HepG2 (cell line): ENCODE measurements around the gene TSC22D4. TPM values are rescaled to one million over a fixed set of nuclear protein-coding genes. Genes with fewer than 3 reads are reported as not detected.

Experiments
- AGO1 ChIP-seq: fragments of 200-400 bp; formaldehyde crosslinking; IDR thresholded peaks from 2 replicates; pipeline ENCODE4 v1.6.1; 2017; ENCODE audit warnings: mild to moderate bottlenecking, low read depth, low read length, moderate library complexity; ENCODE audit not compliant: poor library complexity, severe bottlenecking
- BHLHE40 ChIP-seq: IDR thresholded peaks from 2 replicates; pipeline ENCODE4 v1.6.1; 2011; ENCODE audit warnings: low read length, improper control_type of control experiment
- ESRRA ChIP-seq: sonication (generic); formaldehyde crosslinking; IDR thresholded peaks from 2 replicates; pipeline ENCODE4 v1.5.1; 2020; ENCODE audit warnings: mild to moderate bottlenecking, low read depth, missing genetic modification reagents
- KDM2A ChIP-seq: sonication (generic); formaldehyde crosslinking; IDR thresholded peaks from 2 replicates; pipeline ENCODE4 v1.4.0; 2020; ENCODE audit warnings: low read depth, missing genetic modification reagents, borderline replicate concordance
- KDM5B ChIP-seq: sonication (generic); formaldehyde crosslinking; IDR thresholded peaks from 2 replicates; pipeline ENCODE4 v1.4.0; 2020; ENCODE audit warnings: missing genetic modification reagents, mild to moderate bottlenecking, borderline replicate concordance
- LCORL ChIP-seq, 2 experiments: fragments of 450-650 bp in 1 of 2; sonication (generic) in 1 of 2; formaldehyde crosslinking in 1 of 2; IDR thresholded peaks; 2 replicates each; pipeline versions ENCODE4 v1.5.0 to v1.6.1; 2017 to 2020; ENCODE audit warnings: antibody characterized with exemption in 1 of 2, missing genetic modification reagents in 1 of 2
- SAFB2 ChIP-seq: sonication (generic); formaldehyde crosslinking; IDR thresholded peaks from 2 replicates; pipeline ENCODE4 v1.5.1; 2020; ENCODE audit warnings: missing genetic modification reagents, low read depth, mild to moderate bottlenecking, borderline replicate concordance
- SALL1 ChIP-seq: sonication (generic); formaldehyde crosslinking; IDR thresholded peaks from 2 replicates; pipeline ENCODE4 v1.8.0; 2022; ENCODE audit warnings: mild to moderate bottlenecking, missing genetic modification reagents
- SAP130 ChIP-seq: IDR thresholded peaks from 2 replicates; pipeline ENCODE4 v1.6.1; 2016; ENCODE audit warnings: low read depth
- ZNF331 ChIP-seq: sonication (generic); formaldehyde crosslinking; IDR thresholded peaks from 2 replicates; pipeline ENCODE4 v1.4.0; 2020; ENCODE audit warnings: missing genetic modification reagents
- polyA plus RNA-seq, 8 experiments: library from polyadenylated mRNA; depleted of rRNA in 3 of 8; stranded (reverse) in 7 of 8; unstranded in 1 of 8; fragments of >200 nt; fragmentation: Illumina TruSeq in 4 of 8; extraction: Trizol in 4 of 8; gene quantifications; 2 replicates each; pipeline versions ENCODE4 v1.2.1 to v1.2.3, GENCODE V29; 2011 to 2016; ENCODE audit warnings: low read depth in 4 of 8, missing spikeins in 1 of 8, mixed read lengths in 1 of 8; ENCODE audit not compliant: insufficient read depth in 1 of 8
- total RNA-seq, 5 experiments: library from RNA; depleted of rRNA; stranded (reverse); fragments of >200 nt; fragmentation: Illumina TruSeq; extraction: Trizol; gene quantifications; 2 replicates each; pipeline ENCODE4 v1.2.3, GENCODE V29; 2016; ENCODE audit warnings: low read depth in 1 of 5
- TF ChIP-seq, protein P1 (sequence below), 2 experiments: sonication (generic) in 1 of 2; formaldehyde crosslinking in 1 of 2; IDR thresholded peaks; 2 replicates each; pipeline versions ENCODE4 v1.4.0 to v1.6.1; 2016 to 2020; ENCODE audit warnings: borderline replicate concordance in 1 of 2, low read depth in 1 of 2, mild to moderate bottlenecking in 1 of 2, missing genetic modification reagents in 1 of 2
- TF ChIP-seq, protein P2 (sequence below): sonication (generic); formaldehyde crosslinking; IDR thresholded peaks from 2 replicates; pipeline ENCODE4 v1.4.0; 2020; ENCODE audit warnings: missing genetic modification reagents
- TF ChIP-seq, protein P3 (sequence below): sonication (generic); formaldehyde crosslinking; IDR thresholded peaks from 2 replicates; pipeline ENCODE4 v1.5.1; 2020; ENCODE audit warnings: mild to moderate bottlenecking, missing genetic modification reagents, moderate library complexity
- TF ChIP-seq, protein P4 (sequence below): sonication (generic); formaldehyde crosslinking; IDR thresholded peaks from 2 replicates; pipeline ENCODE4 v1.5.0; 2020; ENCODE audit warnings: mild to moderate bottlenecking, missing genetic modification reagents, moderate library complexity

Gene TSC22D4
- total and polyA plus RNA-seq, 2 of the 13 experiments (the other 11 are each of a cell fraction or from before 2014, with no cell fraction given), result 7.7 to 8.7 TPM

DNA sequence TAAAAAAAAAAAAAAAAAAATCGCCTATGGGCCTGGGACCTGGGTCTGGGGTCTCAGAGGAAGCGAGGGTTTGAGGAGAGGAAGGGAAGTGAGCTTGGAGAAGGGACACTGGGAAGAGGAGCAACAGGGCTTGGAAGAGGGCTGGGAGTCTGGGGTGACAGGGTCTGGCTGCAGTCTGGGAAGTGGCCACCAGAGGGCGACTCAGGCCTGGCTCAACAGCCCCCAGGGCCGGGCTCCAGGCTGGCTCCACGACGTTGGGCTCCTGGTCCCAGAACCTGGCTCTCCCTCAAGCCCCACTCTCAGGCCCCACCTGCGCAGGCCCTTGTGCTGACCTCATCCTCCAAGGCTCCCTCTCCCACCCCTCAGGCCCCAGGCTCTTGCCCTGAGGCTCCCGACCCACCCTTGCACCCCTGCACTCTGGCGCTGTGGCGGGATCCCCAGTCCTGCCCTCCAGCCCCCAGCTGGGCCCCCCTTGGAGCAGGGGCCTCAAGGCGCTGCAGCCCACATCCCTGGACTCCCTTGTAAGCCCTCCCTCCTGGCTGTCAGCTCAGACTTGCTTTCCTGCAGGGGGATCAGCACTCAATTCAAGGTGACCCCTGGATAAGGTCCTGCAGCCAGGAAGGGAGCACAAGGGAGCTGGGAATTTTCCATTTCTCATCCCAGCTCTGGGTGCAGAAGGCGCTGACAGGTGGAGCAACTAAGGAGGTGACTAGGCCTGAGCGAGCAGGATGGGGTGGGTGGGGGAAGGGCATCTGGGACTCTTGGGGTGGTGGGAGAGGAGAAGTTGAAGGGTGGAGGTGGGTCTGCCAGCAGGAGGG lies 9.6 kb downstream of the TSC22D4 start (continued):
- peak; percentile 19; the same call in 1 of the 2 replicates for TF ChIP-seq SAP130 (CRISPR knock-in tag)
- TF ChIP-seq ESRRA (CRISPR knock-in tag), result 0 out of 2 replicates have a peak, but pooled peaks have one; percentile 25
- TF ChIP-seq, protein P1, sequence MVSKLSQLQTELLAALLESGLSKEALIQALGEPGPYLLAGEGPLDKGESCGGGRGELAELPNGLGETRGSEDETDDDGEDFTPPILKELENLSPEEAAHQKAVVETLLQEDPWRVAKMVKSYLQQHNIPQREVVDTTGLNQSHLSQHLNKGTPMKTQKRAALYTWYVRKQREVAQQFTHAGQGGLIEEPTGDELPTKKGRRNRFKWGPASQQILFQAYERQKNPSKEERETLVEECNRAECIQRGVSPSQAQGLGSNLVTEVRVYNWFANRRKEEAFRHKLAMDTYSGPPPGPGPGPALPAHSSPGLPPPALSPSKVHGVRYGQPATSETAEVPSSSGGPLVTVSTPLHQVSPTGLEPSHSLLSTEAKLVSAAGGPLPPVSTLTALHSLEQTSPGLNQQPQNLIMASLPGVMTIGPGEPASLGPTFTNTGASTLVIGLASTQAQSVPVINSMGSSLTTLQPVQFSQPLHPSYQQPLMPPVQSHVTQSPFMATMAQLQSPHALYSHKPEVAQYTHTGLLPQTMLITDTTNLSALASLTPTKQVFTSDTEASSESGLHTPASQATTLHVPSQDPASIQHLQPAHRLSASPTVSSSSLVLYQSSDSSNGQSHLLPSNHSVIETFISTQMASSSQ (IDR thresholded peaks at IDR 0.05; ENCODE audit: low read depth), result no peak
- TF ChIP-seq, protein P1 (CRISPR knock-in tag; IDR thresholded peaks at IDR 0.05; ENCODE audit: borderline replicate concordance), result peak; percentile 60; the same call in 1 of the 2 replicates
- TF ChIP-seq SAFB2 (CRISPR knock-in tag), result 0 out of 2 replicates have a peak, but pooled peaks have one; percentile 30
- TF ChIP-seq ZNF331 (CRISPR knock-in tag), result peak; percentile 32
- TF ChIP-seq LCORL (IDR thresholded peaks at IDR 0.05), result no peak
- peak; percentile 39; the same call in 1 of the 2 replicates for TF ChIP-seq LCORL (CRISPR knock-in tag; IDR thresholded peaks at IDR 0.05)
- TF ChIP-seq, protein P2, sequence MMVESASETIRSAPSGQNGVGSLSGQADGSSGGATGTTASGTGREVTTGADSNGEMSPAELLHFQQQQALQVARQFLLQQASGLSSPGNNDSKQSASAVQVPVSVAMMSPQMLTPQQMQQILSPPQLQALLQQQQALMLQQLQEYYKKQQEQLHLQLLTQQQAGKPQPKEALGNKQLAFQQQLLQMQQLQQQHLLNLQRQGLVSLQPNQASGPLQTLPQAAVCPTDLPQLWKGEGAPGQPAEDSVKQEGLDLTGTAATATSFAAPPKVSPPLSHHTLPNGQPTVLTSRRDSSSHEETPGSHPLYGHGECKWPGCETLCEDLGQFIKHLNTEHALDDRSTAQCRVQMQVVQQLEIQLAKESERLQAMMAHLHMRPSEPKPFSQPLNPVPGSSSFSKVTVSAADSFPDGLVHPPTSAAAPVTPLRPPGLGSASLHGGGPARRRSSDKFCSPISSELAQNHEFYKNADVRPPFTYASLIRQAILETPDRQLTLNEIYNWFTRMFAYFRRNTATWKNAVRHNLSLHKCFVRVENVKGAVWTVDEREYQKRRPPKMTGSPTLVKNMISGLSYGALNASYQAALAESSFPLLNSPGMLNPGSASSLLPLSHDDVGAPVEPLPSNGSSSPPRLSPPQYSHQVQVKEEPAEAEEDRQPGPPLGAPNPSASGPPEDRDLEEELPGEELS, result no peak
- 0 out of 2 replicates have a peak, but pooled peaks have one; percentile 40 for TF ChIP-seq BHLHE40
- TF ChIP-seq KDM2A (CRISPR knock-in tag), result peak; percentile 34; the same call in 1 of the 2 replicates
- TF ChIP-seq, protein P3, sequence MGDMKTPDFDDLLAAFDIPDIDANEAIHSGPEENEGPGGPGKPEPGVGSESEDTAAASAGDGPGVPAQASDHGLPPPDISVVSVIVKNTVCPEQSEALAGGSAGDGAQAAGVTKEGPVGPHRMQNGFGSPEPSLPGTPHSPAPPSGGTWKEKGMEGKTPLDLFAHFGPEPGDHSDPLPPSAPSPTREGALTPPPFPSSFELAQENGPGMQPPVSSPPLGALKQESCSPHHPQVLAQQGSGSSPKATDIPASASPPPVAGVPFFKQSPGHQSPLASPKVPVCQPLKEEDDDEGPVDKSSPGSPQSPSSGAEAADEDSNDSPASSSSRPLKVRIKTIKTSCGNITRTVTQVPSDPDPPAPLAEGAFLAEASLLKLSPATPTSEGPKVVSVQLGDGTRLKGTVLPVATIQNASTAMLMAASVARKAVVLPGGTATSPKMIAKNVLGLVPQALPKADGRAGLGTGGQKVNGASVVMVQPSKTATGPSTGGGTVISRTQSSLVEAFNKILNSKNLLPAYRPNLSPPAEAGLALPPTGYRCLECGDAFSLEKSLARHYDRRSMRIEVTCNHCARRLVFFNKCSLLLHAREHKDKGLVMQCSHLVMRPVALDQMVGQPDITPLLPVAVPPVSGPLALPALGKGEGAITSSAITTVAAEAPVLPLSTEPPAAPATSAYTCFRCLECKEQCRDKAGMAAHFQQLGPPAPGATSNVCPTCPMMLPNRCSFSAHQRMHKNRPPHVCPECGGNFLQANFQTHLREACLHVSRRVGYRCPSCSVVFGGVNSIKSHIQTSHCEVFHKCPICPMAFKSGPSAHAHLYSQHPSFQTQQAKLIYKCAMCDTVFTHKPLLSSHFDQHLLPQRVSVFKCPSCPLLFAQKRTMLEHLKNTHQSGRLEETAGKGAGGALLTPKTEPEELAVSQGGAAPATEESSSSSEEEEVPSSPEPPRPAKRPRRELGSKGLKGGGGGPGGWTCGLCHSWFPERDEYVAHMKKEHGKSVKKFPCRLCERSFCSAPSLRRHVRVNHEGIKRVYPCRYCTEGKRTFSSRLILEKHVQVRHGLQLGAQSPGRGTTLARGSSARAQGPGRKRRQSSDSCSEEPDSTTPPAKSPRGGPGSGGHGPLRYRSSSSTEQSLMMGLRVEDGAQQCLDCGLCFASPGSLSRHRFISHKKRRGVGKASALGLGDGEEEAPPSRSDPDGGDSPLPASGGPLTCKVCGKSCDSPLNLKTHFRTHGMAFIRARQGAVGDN, result peak; percentile 69
- TF ChIP-seq AGO1, result peak; percentile 33
- TF ChIP-seq, protein P4, sequence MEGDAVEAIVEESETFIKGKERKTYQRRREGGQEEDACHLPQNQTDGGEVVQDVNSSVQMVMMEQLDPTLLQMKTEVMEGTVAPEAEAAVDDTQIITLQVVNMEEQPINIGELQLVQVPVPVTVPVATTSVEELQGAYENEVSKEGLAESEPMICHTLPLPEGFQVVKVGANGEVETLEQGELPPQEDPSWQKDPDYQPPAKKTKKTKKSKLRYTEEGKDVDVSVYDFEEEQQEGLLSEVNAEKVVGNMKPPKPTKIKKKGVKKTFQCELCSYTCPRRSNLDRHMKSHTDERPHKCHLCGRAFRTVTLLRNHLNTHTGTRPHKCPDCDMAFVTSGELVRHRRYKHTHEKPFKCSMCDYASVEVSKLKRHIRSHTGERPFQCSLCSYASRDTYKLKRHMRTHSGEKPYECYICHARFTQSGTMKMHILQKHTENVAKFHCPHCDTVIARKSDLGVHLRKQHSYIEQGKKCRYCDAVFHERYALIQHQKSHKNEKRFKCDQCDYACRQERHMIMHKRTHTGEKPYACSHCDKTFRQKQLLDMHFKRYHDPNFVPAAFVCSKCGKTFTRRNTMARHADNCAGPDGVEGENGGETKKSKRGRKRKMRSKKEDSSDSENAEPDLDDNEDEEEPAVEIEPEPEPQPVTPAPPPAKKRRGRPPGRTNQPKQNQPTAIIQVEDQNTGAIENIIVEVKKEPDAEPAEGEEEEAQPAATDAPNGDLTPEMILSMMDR, result peak; percentile 95
- peak; percentile 39; the same call in 1 of the 2 replicates for TF ChIP-seq SALL1 (CRISPR knock-in tag)
- TF ChIP-seq KDM5B (CRISPR knock-in tag), result peak; percentile 50; the same call in 1 of the 2 replicates
